HG02623 (cell line): Measurements from ENCODE around the gene SETBP1.

Experiments
- ATAC-seq: cut with Tn5 transposase; IDR thresholded peaks from one replicate; pipeline ENCODE4 v1.9.1; 2021; ENCODE audit warnings: moderate library complexity; ENCODE audit not compliant: unreplicated experiment

Gene SETBP1

DNA sequence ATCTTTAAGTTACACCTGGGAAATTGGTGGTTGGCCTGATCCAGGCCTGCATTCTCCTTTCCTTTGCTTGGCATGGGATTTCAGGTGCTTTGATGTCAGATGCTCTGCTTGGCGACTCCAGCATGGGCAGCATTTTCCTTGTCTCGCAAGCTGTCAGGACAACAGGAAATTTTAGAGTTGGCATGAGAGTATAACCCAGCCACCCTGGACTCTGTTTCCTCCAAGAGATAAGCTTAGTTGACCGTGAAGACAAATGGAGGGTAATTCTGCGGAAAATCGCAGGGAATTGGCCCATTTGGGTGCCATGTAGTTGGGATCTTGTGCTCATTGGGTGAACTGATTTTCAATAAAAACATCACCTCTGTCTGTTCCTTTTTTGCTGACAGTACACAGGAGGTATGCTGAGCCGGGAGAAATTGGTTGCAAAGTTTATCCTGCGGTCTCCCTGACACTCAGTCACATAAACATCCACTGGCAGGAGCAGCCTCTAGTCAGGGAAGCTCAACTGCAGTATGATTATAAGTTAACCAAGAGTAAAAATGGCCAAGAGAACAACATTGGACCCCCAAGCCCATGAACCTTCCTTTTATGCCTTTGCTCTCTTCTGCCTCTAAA, 409.9 kb downstream of the SETBP1 start:
- ATAC-seq, result no peak

GRCh38 chr18:45100321-45101105, 419.8 kb downstream of the SETBP1 start:
- ATAC-seq, result no peak

- no peak for ATAC-seq
Measured at GRCh38 chr18:45102126-45102525, 421.4 kb downstream of the SETBP1 start.

- no peak for ATAC-seq
Measured at GRCh38 chr18:45102863-45103262, 422.2 kb downstream of the SETBP1 start.

- ATAC-seq, result peak; percentile 38
Measured at GRCh38 chr18:45103319-45104048, 422.8 kb downstream of the SETBP1 start.

- peak; percentile 20 for ATAC-seq
Measured at GRCh38 chr18:45104049-45104395, 423.3 kb downstream of the SETBP1 start.

DNA sequence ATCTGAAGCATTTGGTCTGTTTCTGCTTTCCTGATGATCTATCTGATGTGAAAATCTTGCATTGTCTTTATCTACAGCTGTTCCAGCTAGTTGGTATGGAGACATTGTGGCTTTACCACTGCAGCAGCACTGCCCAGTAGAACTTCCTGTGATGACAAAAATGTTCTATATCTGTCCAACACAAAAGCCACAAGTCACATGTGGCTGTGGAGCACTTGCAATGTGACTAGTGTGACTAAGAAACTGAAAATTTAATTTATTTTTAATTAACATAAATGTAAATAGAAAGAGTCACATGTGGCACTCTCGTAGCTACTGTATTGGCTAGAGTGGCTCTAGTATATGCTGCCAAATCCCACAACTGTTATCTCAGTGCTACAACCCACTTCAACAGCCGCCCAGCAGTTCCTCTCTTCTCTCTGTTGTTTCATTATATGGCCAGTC, 425.7 kb downstream of the SETBP1 start:
- ATAC-seq, result peak; percentile 84

GRCh38 chr18:45107425-45107824, 426.7 kb downstream of the SETBP1 start:
- ATAC-seq, result no peak

GRCh38 chr18:45108754-45109153, 428.1 kb downstream of the SETBP1 start:
- no peak for ATAC-seq

- ATAC-seq, result no peak
Measured at GRCh38 chr18:45109271-45109670, 428.6 kb downstream of the SETBP1 start.

DNA sequence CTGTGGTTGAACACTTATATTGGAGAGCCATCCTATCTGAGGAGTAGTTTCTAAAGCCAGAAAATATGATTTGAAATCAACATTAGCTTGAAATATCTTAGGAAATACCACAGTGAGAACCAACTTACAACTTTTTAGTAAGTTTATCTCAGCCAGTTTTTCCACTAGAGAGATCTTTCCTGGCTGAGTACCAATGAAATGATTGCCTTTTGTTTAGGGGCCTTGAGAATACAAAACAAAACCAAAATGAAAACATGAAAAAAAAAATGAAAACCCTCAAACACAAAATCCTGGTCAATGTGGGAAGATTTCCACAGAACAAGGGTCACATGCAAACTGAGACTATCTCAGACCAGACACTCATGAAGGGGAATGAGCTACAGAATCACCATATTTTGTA, 429.0 kb downstream of the SETBP1 start:
- no peak for ATAC-seq

- no peak for ATAC-seq
Measured at GRCh38 chr18:45110577-45111501, 430.2 kb downstream of the SETBP1 start.

- no peak for ATAC-seq
Measured at GRCh38 chr18:45111502-45111848, 430.8 kb downstream of the SETBP1 start.

- no peak for ATAC-seq
Measured at GRCh38 chr18:45112682-45113081, 432.0 kb downstream of the SETBP1 start.

DNA sequence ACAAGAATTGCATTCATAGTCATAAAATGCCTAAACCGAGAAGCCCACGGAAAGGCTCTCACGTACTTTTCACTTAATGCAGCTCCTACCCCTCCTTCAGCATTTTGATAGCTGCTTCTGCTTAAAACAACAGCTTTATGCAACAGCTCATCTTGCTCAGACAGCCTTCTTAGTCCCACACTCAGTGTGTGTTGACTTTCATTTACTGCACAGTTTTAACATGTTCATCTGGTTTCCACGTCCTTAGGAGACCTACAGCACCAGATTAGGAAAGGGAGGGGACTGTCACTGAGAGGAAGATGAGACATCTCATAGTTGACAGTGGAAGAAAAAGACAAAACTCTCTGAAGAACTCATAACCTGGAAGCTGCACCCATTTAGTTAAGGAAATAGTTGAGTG, 435.4 kb downstream of the SETBP1 start:
- no peak for ATAC-seq
